DND-41 (cell line): ENCODE results near the gene AGAP5.

Experiments
- CTCF ChIP-seq: IDR thresholded peaks from 2 replicates; pipeline ENCODE4 v1.5.1; 2012; ENCODE audit warnings: borderline replicate concordance, low read length, moderate library complexity, mild to moderate bottlenecking; ENCODE audit not compliant: poor library complexity, severe bottlenecking; ENCODE audit errors: extremely low read depth
- EZH2 ChIP-seq: IDR thresholded peaks from 3 replicates; pipeline ENCODE4 v1.6.1; 2012; ENCODE audit warnings: borderline replicate concordance, low read depth, mild to moderate bottlenecking, moderate library complexity, low read length, inconsistent platforms; ENCODE audit not compliant: severe bottlenecking

- TF ChIP-seq CTCF: no peak
- TF ChIP-seq EZH2: no peak
These were observed 56.4 kb downstream of the AGAP5 start, which contains the start of gene MYOZ1 for GRCh38 chr10:73641328-73642060.
